ENCODE measurements around the gene PPP1R11.

GRCh38 chr6:30093951-30094661, 27.1 kb downstream of the PPP1R11 start:
- TF ChIP-seq CTCF (IDR thresholded peaks at IDR 0.05) = no peak
- TF ChIP-seq SIN3A (IDR thresholded peaks at IDR 0.05; ENCODE audit: borderline replicate concordance, insufficient read depth, low read depth, low read length) = no peak
